A172 (cell line): ENCODE measurements around the gene EEF2. TPM values are rescaled to one million over a fixed set of nuclear protein-coding genes. Genes with fewer than 3 reads are reported as not detected.

ENCODE experiments used
- DNase-seq: peaks from one replicate; pipeline ENCODE4 v3.0.0-alpha.2; 2015; ENCODE audit warnings: low spot score
- total RNA-seq: library from RNA; depleted of rRNA; stranded (reverse); fragments of >200 nt; shearing (Covaris generic); gene quantifications from 2 replicates; pipeline ENCODE4 v1.2.3, GENCODE V29; 2014

EEF2 gene
- total RNA-seq, 1 experiment from 2014 or later: 1,286 TPM

DNA sequence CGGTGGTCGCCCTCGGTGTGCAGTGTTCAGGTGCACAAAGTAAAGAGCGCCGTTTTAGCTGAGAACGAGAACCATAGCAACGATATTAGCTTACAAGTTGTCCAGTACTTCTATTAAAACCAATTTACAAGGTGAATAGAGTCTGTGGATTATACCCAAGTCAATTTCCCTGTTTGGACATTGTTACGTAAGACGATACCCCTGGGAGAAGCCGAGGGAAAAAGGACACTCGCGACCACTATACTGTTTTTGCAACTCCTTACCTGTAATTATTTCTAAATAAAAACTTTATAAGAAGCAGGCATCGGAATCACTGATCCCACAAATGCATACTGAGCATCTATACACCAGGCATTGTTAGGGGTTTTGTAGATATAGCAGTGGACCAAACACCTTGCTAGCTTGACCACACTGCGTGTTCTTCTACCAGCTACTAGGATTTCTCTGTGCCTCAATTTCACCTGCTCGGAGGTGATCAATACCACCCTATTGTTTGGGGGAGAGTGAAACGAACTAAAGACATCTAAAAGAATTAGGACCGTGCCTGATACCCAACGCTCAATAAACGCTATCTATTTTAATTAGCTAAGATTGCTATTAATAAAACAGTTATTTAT is 488 bp upstream of the EEF2 start:
- no peak for DNase-seq

- no peak for DNase-seq
Observed at GRCh38 chr19:3984584-3984907, 717 bp downstream of the EEF2 start.

GRCh38 chr19:3983936-3984583 is 1.2 kb downstream of the EEF2 start:
- DNase-seq: no peak

GRCh38 chr19:3983542-3983914 is 1.7 kb downstream of the EEF2 start:
- DNase-seq: no peak

DNA sequence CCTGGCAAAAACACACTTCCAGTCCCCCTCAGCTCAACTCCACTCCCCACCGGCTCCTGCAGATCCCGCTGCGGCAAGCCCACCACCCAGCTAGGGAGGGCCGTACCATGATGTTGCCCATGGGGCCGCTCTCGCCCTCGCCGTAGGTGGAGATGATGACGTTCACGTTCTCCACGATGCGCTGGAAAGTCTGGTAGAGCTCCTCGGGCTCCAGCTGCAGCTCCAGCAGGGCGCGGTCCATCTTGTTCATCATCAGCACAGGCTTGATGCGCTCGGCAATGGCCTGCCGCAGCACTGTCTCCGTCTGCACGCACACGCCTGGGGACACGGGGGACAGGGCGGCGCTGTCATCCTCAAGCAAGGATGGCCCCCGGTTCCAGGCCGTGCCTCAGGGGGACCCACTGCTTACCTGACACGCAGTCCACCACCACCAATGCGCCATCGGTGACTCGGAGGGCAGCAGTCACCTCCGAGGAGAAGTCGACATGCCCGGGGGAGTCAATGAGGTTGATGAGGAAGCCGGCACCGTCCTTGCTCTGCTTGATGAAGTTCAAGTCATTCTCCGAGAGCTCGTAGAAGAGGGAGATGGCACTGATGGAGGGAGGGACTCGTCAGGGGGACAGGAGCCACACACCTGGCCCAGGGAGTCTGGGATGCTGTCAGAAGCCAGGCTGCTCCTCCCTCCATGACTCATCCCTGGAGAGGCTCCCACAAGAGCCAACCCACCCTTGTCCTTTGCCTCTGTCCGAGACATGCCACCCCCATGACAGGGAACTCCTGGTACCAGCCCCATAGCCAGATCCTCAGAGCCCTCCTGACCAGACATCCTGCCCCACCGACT is 2.3 kb downstream of the EEF2 start:
- peak; percentile 81 for DNase-seq

DNA sequence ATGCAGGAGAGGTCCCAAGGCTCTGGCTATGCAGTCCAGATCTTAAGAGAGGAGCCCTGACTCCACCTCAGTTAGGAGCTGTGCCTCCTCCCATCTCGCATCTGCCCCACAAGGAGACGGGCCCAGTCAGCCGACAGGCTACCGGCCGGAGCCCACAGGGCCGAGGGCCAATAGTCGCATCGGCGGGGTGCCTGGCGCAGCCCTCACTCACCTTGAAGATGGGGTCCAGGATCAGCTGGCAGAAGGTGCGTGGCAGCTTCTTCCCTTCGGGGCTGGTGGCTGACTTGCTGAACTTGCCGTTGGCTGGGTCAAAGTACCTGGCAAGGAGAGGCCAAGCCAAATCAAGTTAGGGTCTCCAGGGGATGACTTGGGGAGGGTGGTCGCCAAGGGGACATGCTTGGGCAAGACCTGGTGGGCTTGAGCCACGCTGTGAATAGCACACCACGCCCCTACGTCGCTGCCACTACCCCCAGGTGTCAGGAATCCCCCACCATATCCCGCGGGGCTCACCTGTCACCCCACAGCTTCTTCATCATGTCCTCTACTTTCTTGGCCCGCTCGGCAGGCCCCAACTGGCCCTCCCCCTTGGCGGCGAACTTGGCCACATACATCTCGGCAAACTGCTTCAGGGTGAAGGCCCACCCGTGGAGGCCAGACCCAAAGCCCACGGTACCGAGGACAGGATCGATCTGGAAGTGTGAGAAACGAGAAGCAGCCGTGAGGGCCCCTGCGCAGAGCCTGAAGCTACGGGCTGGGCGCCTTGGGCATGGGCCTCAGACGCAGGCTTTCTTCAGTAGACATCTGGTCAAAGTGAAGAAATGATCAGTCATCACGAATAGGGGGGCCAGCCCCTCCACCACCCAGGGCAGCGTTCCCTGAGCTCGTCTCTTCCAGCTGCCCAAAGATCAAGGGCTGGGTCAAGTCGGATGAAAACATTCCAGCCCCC is 3.3 kb downstream of the EEF2 start:
- no peak for DNase-seq

- DNase-seq: no peak
Observed at GRCh38 chr19:3981373-3981735, 3.9 kb downstream of the EEF2 start.

DNA sequence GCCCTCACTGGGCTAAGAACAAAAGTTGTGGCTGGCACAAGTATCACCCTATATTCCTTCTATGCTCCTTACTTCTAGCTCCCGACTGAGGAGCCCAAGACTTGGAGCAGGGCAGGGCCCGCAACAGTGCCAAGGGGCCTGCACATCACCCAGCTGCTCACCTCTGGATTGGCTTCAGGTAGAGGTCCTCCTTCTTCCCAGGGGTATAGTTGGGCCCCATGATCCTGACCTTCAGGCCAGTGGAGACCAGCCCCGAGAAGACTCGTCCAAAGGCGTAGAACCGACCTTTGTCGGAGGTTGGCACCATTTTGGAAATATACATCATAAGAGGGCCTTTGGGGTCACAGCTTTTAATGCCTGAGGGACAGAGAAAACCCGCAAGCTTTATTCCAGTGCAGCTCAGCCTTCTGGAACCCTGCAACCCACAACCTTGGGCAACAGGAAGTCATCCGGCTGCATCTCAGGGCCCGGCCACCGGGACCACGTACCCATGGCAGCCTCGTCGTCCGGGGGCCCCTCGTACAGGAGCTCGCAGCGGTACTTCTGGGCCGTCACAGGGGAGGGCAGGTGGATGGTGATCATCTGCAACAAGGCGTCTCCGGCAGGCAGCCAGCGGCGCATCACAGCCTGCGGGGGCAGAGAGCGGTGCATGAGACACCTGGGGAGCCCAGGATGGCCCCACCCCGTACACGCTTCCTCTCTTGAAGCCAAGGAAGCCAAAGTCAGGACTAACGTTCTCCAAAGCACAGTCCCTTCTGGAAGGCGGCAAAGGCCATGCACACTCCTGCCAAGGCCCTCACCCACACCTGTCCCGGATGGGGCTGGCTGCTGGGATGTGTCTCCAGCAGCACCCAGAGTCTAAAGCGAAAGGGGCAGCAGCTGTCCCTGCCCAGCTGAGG is 4.7 kb downstream of the EEF2 start:
- DNase-seq: no peak

- DNase-seq: no peak
Observed at GRCh38 chr19:3979674-3980352, 5.5 kb downstream of the EEF2 start.

DNA sequence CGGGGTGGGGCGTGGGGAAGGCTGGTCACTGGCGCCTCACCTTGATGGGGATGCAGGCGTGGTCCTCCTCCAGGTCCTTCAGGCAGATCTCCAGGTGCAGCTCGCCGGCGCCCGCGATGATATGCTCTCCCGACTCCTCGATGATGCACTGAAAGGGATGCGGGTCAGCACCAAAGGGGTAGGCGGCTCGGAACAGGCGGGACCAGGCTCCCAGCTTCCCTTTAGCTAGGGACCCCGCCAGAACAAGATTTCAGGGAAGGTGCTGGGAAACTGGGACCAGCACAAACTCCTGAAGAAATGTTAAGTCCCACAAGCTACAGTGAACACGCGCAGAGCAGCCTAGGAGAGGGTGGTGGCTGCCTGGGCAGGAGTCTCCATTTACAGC is 6.0 kb downstream of the EEF2 start:
- no peak for DNase-seq

DNA sequence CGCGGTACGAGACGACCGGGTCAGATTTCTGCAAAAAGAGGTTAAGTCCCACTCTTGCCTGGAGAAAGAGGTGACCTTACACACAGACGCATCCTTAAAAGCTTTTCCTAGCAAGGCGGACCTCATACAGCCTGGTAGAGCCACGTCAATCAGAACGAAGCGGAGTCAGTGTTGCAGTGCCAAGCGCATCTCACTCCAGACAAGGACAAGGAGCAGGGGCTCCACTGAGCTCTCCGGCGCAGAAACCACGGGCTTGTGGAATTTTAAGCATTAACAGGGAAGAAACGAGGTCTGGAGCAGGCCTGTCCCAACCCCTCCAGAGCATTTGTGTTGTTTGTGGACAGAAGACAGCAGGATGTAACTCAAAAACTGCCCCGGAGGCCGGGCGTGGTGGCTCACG is 7.1 kb downstream of the EEF2 start:
- no peak for DNase-seq

GRCh38 chr19:3977242-3978143 is 7.8 kb downstream of the EEF2 start:
- DNase-seq: no peak

GRCh38 chr19:3976495-3977241 is 8.6 kb downstream of the EEF2 start:
- no peak for DNase-seq

DNA sequence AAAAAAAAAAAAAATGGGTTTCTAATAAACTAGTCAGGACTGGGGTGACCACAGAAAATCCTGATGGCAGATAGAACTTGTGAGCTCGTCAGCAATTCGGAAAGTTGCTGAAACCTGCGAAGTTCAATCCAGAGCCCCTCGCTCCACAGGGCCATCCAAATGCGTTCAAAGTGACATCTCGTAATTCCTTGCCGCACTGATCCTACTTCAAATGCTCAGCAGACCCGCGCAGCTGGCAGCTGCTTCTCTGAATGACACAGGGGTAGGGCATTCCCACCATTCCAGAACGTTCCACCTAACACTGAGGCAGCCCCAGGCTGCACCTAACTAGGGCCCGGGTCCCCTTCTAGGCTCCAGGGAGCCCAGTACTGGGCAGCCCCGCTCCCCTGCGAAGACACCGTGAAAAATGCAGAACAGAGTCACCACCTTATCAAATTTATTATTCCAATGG is 9.6 kb downstream of the EEF2 start:
- no peak for DNase-seq

- no peak for DNase-seq
Observed at GRCh38 chr19:3975144-3975543, 10.1 kb downstream of the EEF2 start.

DNA sequence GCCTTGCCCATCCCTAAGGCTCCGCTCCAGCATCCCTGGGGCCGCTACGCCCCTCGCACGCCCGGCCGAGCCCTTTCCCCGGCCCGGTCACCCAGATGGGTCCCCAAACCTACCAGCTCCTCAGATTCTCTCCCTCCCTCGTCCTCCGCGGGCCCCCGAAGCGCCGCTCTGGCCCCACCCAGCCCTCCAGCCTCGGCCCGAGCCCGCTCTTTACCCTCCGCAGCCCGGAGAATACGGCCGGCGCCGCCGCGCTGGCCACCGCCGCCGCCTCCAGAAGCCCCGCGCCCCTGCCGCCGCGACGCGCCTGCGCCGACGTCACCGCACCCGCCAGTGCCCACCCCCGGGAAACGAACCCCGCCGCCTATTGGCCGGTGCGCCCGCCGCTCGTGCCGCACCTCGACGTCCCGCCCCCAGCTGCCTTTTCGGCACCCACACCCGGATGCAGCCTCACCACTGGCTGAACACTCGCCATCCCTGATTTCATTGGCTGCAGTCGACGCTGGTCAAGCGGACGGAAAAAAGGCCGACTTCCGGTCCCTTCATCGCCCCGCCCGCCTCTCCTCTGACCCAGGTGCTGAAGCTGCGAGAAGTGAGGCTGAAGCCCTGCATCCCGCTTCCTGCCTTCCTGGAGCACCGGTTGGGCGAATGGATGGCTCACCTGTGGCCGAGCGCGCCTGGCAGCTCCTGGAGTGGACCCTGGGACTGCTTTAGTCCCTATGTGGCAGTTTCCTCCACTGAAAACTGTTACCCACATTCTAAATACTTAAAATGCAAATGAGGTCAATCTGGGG is 14.3 kb downstream of the EEF2 start, which contains the start of gene DAPK3:
DAPK3 (minus strand) TSS at position 292 of the 791 bp plus-strand sequence. CDS start 1,364 bp downstream, outside the sequence.
- DNase-seq: peak; percentile 98

DNA sequence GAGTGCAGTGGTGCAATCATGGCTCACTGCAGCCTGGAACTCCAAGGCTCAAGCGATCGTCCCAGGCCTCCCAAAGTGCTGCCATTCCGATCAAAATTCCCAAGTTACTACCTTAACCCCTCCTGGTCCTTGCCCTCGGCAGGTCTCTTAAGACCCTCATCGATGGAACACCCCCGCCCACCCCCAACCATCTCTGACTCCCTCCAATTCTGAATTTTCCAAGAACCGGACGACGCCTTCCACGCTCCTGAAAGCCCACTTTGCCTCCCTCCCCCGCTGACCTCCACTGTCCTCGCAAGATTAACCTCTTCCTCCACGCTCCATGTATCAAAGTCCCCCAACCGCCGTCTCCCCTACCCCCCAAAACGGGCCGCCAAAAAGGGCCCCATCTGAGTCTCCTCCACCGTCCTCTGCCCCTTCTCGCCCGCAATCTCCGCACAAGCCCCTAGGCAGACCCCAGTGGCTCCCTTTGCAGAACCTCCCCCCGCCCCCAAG is 14.9 kb downstream of the EEF2 start:
- DNase-seq: no peak
